Mucosa of descending colon (tissue), 3 donors: ENCODE measurements around the gene FAM200A. TPM values are rescaled to one million over a fixed set of nuclear protein-coding genes. Genes with fewer than 3 reads are reported as not detected.
"Not testable (repeated sequence)": the region's sequence is repeated elsewhere in the genome, so short reads cannot be mapped to it uniquely, and the experiment has no call there.

Experiments
- ATAC-seq: fragments of 200-7000 bp; cut with Tn5 transposase; one replicate; pipeline ENCODE4 v1.9.1; 2020; ENCODE audit warnings: mild to moderate bottlenecking, moderate library complexity
- DNase-seq, 3 donors: peaks; one replicate each; pipeline ENCODE4 v3.0.0-alpha.2; 2020
- H3K36me3 ChIP-seq: fragments of 200-600 bp; one replicate; pipeline ENCODE4 v1.8.0; 2021; ENCODE audit warnings: low read depth, mild to moderate bottlenecking
- H3K4me1 ChIP-seq: fragments of 200-600 bp; one replicate; pipeline ENCODE4 v1.8.0; 2021; ENCODE audit warnings: low read depth, mild to moderate bottlenecking
- H3K4me3 ChIP-seq: fragments of 200-600 bp; one replicate; pipeline ENCODE4 v1.8.0; 2021; ENCODE audit warnings: mild to moderate bottlenecking
- H3K9me3 ChIP-seq: fragments of 200-600 bp; one replicate; pipeline ENCODE4 v1.8.0; 2021; ENCODE audit warnings: mild to moderate bottlenecking
- intact Hi-C, 2 donors: fragments of 100-400 bp; cut with DNase I in 1 of 2; cut with micrococcal nuclease in 1 of 2; formaldehyde crosslinking; loops; one replicate each; pipeline versions ENCODE4 v1.11.0 to v1.11.1; 2022; cut with DNase I, micrococcal nuclease
- total RNA-seq, 3 donors: library from RNA; stranded (reverse); fragmentation: NEBNext Ultra II Directional in 2 of 3; extraction: Animal tissue kit (Norgen Biotek cat#: 25700) in 2 of 3; gene quantifications; one replicate each; pipeline versions ENCODE4 v1.2.1 to v1.2.4, GENCODE V29; 2021 to 2023
- TF ChIP-seq, protein P1 (sequence below): fragments of 200-600 bp; IDR thresholded peaks from one replicate; pipeline ENCODE4 v1.8.0; 2022; ENCODE audit warnings: antibody characterized with exemption, mild to moderate bottlenecking
- donor health status: DM: no; HTN: no; CAD: no; lungs with moderate emphysema.
- donor health status: DM: no; HTN: no; CAD: no.
- donor health status: DM: no; HTN: yes; CAD: no.

FAM200A gene
- total RNA-seq, 3 donors from 2014 or later, result 3.8 to 5.6 (median 5.1) TPM

DNA sequence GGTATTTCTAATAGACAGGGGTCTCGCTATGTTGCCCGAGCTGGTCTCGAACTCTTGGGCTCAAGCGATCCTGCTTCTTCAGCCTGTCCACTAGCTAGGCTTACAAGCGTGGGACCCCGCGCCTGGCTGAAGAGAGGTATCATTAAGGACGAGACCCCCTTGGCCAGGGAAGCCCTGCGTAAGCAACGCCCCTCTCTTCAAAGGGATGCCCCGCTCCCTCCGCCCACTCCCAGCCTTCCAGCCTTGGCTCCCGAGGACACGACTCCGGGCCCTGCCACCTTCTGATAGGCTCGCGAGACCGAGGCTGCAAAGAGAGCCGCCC is 47.7 kb downstream of the FAM200A start:
- ATAC-seq (no peak), DNase-seq (no peak)
- no peaks in the 10 kb centered on the region for H3K9me3 ChIP-seq
- intact Hi-C loops, result no loop called here
- H3K4me3 ChIP-seq, result peak overlapping the region; percentile 59
- TF ChIP-seq, protein P1, sequence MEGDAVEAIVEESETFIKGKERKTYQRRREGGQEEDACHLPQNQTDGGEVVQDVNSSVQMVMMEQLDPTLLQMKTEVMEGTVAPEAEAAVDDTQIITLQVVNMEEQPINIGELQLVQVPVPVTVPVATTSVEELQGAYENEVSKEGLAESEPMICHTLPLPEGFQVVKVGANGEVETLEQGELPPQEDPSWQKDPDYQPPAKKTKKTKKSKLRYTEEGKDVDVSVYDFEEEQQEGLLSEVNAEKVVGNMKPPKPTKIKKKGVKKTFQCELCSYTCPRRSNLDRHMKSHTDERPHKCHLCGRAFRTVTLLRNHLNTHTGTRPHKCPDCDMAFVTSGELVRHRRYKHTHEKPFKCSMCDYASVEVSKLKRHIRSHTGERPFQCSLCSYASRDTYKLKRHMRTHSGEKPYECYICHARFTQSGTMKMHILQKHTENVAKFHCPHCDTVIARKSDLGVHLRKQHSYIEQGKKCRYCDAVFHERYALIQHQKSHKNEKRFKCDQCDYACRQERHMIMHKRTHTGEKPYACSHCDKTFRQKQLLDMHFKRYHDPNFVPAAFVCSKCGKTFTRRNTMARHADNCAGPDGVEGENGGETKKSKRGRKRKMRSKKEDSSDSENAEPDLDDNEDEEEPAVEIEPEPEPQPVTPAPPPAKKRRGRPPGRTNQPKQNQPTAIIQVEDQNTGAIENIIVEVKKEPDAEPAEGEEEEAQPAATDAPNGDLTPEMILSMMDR, result no peak
- no peaks in the 10 kb centered on the region for H3K36me3 ChIP-seq
- peaks cover 37% of the 10 kb centered on the region for H3K4me1 ChIP-seq

DNA sequence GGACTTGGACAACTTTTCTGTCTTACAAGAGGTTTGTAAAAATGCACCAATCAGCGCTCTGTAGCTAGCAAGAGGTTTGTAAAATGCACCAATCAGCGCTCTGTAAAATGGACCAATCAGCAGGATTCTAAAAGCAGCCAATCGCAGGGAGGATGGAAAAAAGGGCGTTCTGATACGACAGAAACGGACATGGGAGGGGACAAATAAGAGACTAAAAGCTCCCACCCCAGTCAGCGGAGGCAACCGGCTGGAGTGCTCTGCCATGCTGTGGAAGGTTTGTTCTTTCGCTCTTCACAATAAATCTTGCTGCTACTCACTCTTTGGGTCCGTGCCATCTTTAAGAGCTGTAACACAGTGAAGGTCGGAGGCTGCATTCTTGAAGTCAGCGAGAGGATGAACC is 50.7 kb downstream of the FAM200A start:
- intact Hi-C loops, H3K4me3 ChIP-seq, ATAC-seq, H3K36me3 ChIP-seq, H3K9me3 ChIP-seq: not testable (repeated sequence)
- peak in 1 of 3 donors; percentile 27 for DNase-seq
- peaks cover 29% of the 10 kb centered on the region for H3K4me1 ChIP-seq

DNA sequence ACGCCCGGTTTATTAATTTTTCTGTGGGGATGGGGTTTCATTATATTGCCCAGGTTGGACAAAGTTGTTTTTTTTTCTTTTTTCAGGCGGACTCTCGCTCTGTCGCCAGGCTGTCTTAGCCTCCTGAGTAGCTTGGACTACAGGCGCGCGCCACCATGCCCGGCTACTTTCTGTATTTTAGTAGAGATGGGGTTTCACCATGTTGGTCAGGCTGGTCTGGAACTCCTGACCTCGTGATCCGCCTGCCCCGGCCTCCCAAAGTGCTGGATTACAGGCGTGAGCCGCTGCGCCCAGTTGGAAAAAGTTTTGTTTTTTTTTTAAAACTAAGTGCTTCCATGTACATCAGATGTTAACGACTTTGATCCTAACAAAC is 51.3 kb downstream of the FAM200A start:
- peak in 2 of 3 donors; percentile 17 to 53 for DNase-seq
- TF ChIP-seq, protein P1, result no peak
- Histone ChIP-seq H3K4me3 (peak overlapping the region; percentile 88), H3K4me1 (peaks cover 23% of the 10 kb centered on the region), H3K9me3 (peaks cover 1% of the 10 kb centered on the region), H3K36me3 (no peaks in the 10 kb centered on the region)
- no peak for ATAC-seq
- intact Hi-C loops, result no loop called here

DNA sequence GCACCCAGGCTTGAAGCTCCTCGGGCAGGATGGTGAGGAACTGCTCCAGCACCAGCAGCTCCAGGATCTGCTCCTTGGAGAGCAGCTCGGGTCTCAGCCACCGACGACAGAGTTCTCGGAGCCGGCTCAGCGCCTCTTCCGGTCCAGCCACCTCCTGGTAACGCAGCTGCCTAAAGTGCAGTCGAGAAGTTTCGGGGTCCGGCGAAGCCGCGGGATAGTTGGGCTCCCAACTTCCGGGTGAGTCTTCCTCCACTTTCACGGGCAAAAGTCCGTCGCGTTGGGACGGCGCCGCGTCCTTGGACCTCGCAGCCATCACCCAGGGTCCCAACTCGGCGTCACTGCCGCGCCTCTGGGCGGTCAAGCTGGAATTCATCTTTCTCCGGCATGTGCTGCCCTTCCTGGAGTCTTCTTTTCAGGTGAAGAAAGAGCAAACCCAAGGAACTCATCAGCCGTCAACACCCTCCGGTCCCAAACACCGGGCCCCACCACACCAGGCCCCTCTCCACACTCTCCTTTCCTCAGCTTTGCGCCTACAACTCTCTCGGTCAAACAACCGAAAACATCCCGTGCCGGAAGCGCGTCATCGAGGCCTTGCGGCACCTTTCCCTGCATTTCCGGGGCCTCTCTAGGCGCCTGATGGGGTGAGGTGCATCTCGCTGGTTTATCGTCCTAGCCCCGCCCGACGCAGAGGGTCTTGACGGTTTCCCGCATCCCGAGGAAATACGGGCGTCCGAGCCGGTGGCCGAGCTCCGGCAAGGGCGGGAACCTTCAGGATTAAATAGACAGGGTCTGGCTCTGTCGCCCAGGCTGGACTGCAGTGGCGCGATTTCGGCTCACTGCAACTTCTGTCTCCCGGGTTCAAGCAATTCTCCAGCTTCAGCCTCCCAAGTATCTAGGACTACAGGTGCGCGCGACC is 51.9 kb downstream of the FAM200A start, which contains the start of gene ZNF394:
Gene ZNF394 (minus strand): TSS at position 561 of the 916 bp plus-strand sequence. CDS start 188 bp downstream, at position 373.
- ATAC-seq, result peak; percentile 73
- Histone ChIP-seq H3K36me3 (no peaks in the 10 kb centered on the region), H3K4me3 (peak within 1 kb of the TSS; percentile 88), H3K9me3 (peaks cover 7% of the 10 kb centered on the region), H3K4me1 (peaks cover 21% of the 10 kb centered on the region)
- TF ChIP-seq, protein P1, result no peak
- peak; percentile 92 to 95 (median 95) for DNase-seq
- intact Hi-C loops, result no loop called here

DNA sequence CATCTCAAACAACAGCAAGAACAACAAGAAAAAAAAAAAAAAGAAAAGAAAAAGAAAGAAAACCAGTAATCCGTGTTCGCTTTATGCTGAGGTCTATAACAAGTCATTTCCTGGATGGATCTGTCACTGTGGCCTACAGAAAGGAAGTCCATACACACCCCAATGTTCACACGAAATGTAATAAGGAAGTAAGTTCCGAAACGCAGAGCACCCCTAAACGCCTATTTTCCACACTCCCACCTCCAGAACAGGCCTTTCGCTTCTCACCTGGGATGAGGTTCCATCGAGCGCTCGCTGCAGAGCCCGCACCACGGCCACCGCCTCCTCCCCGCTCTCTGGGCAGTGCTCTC is 52.6 kb downstream of the FAM200A start:
- intact Hi-C loops, result no loop called here
- peaks cover 14% of the 10 kb centered on the region for H3K9me3 ChIP-seq
- peaks cover 21% of the 10 kb centered on the region for H3K4me1 ChIP-seq
- peak overlapping the region; percentile 88 for H3K4me3 ChIP-seq
- peak; percentile 67 for ATAC-seq
- TF ChIP-seq, protein P1, result no peak
- H3K36me3 ChIP-seq, result peaks cover 3% of the 10 kb centered on the region
- DNase-seq, result no peak

DNA sequence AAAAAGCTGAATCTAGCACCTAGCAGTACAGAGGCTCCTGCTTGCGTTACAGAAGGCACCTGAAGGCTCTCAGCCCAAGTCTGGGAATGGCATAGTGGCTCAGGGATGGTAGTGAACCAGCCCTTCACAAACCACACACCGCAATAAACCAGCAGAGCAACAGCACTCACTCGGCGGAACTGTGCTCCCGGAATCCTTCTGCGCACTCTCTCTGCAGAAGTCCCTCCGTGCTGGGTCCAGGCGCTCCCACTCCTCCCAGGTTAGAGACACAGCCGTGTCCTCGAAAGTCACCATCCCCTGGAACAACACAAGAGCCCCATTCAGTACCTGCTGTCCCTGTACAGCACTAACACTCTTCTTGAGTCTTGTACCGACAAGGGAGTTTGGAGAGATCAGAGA is 53.4 kb downstream of the FAM200A start:
- ATAC-seq, result peak; percentile 13

More for the DNA sequence above, 53.4 kb downstream of the FAM200A start:
- Histone ChIP-seq H3K4me1 (peaks cover 15% of the 10 kb centered on the region), H3K9me3 (peaks cover 22% of the 10 kb centered on the region), H3K36me3 (peaks cover 9% of the 10 kb centered on the region), H3K4me3 (peak overlapping the region; percentile 88)
- intact Hi-C loops, result no loop called here
- peak in 1 of 3 donors; percentile 54 for DNase-seq
- TF ChIP-seq, protein P1, result no peak
